PFSK-1 (cell line): ENCODE data around the gene HDAC7.

Experiments
- FOXP2 ChIP-seq: optimal IDR thresholded peaks from 2 replicates; pipeline ENCODE3; 2011; ENCODE audit warnings: borderline replicate concordance, control low read depth, inconsistent platforms; ENCODE audit not compliant: insufficient read depth; ENCODE audit errors: extremely low read length, extremely low read depth
- POLR2AphosphoS5 ChIP-seq: IDR thresholded peaks from 2 replicates; pipeline ENCODE4 v1.6.1; 2012; ENCODE audit warnings: low read depth, mild to moderate bottlenecking, control low read depth, low read length, moderate library complexity
- REST ChIP-seq, 2 experiments: IDR thresholded peaks; 2 replicates each; pipeline versions ENCODE4 v1.6.1 to v1.8.0; 2011 to 2012; ENCODE audit warnings: low read depth in 2 of 2, low read length in 2 of 2, control low read depth in 1 of 2, inconsistent platforms in 1 of 2, mild to moderate bottlenecking in 1 of 2, moderate library complexity in 1 of 2; ENCODE audit not compliant: insufficient read depth in 1 of 2
- SIN3A ChIP-seq: IDR thresholded peaks from 2 replicates; pipeline ENCODE4 v1.6.1; 2012; ENCODE audit warnings: mild to moderate bottlenecking, low read length, moderate library complexity, borderline replicate concordance; ENCODE audit not compliant: insufficient read depth
- TAF1 ChIP-seq: IDR thresholded peaks from 2 replicates; pipeline ENCODE4 v1.6.1; 2012; ENCODE audit warnings: low read length, control low read depth, borderline replicate concordance; ENCODE audit not compliant: insufficient read depth

The HDAC7 gene

GRCh38 chr12:47742253-47742825, 77.4 kb downstream of the HDAC7 start:
- TF ChIP-seq FOXP2 (no peak), SIN3A (no peak), REST (IDR thresholded peaks at IDR 0.05; ENCODE audit: insufficient read depth in 1 of 2, low read depth in 2 of 2, low read length in 2 of 2) (no peak), TAF1 (no peak), POLR2AphosphoS5 (no peak)

GRCh38 chr12:47741340-47741703, 78.4 kb downstream of the HDAC7 start:
- TF ChIP-seq FOXP2, result no peak
- TF ChIP-seq TAF1, result no peak
- TF ChIP-seq POLR2AphosphoS5, result no peak
- no peak for TF ChIP-seq REST (IDR thresholded peaks at IDR 0.05; ENCODE audit: insufficient read depth in 1 of 2, low read depth in 2 of 2, low read length in 2 of 2)
- no peak for TF ChIP-seq SIN3A

GRCh38 chr12:47740606-47741339, 78.9 kb downstream of the HDAC7 start:
- TF ChIP-seq TAF1 (no peak), REST (IDR thresholded peaks at IDR 0.05; ENCODE audit: insufficient read depth in 1 of 2, low read depth in 2 of 2, low read length in 2 of 2) (no peak)

- TF ChIP-seq POLR2AphosphoS5 (no peak), FOXP2 (no peak), REST (IDR thresholded peaks at IDR 0.05; ENCODE audit: insufficient read depth in 1 of 2, low read depth in 2 of 2, low read length in 2 of 2) (no peak), SIN3A (no peak)
Observed at GRCh38 chr12:47739979-47740378, 79.7 kb downstream of the HDAC7 start.

- TF ChIP-seq POLR2AphosphoS5 (no peak), TAF1 (no peak), FOXP2 (no peak), REST (IDR thresholded peaks at IDR 0.05; ENCODE audit: insufficient read depth in 1 of 2, low read depth in 2 of 2, low read length in 2 of 2) (no peak), SIN3A (no peak)
Observed at GRCh38 chr12:47739297-47739696, 80.4 kb downstream of the HDAC7 start.
